Activated CD4-positive, alpha-beta T cell treated with anti-CD3 and anti-CD28 coated beads, Interleukin-2, amount 50 U/mL, for 48 hours (primary cell): ENCODE results near the gene PNPT1.
"Not testable (repeated sequence)": the region's sequence is repeated elsewhere in the genome, so short reads cannot be mapped to it uniquely, and the experiment has no call there.

Source experiments
- DNase-seq, 2 experiments: peaks; one replicate each; pipeline ENCODE4 v3.0.0-alpha.2; 2020

The PNPT1 gene

DNA sequence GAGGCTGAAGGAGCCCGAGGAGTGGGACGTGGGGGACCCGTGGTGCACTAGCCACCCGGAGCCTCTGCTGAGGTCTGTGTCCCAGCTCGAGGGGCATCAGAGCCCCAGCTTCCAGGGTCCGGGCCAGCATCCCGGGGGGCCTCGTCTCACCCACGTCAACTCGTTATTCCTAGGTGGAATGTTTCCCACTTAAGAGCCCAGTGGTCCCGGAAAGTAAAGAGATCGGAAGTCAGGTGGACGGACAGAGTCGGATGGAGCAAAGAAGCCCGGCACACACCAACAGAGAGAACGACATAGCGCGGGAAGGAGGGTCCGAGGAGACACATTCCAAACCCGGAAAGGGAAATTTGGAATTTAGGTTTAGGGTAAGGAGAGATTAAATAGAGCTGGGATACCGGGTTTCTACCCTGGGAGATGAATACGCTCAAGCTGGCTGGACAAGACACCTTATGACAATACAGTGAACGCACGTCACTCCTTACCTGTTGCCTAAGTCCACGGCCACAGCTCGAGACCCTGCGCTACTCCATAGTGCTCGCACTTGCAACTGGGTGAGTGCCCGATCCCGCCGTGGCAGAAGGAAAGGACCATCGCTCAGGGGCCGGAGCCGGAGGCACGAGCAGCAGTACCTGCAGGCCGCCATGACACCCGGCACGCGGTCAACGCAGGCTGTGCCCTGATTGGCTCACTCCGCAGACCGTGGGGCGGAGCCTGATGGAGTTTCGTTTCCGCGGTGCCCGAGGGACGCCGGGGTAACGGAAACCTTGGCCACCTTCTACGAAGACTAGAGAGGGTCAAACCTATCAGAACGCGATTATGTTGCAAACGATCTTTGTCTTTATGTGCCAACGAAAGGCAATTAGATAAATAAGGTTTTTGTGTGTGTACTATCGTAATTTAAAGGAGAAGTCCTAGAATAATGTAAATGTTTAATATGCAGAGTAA, at the start of gene PNPT1:
TSS of gene PNPT1 (minus strand) at position 664 of the 945 bp plus-strand sequence. CDS start at position 643, 21 bp downstream.
- peak; percentile 94 to 96 for DNase-seq

DNA sequence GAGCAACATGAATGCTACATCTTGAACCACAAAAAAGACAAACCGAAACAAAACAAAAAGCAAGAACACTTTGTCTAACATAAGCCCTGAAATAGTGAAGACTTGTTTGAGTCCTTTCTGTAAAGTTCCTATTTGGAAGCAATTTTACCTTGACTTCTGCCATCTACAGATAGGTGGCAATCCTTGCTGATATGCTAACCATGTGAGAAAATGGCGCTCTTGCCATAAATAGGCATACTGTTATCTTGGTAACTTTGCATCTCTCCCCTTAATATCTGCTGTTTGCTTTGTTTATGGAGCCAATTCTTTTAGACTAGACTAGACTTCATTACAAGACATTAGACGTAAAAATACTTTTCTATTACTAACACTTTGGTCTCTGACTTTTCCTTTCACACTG, 49.4 kb upstream of the PNPT1 start:
- DNase-seq = no peak

GRCh38 chr2:55736019-55736536, 42.4 kb upstream of the PNPT1 start:
- DNase-seq = not testable (repeated sequence)

- DNase-seq = no peak
These were observed 41.1 kb upstream of the PNPT1 start for GRCh38 chr2:55734726-55735125.

- no peak for DNase-seq
These were observed 39.7 kb upstream of the PNPT1 start for GRCh38 chr2:55733335-55733734.

DNA sequence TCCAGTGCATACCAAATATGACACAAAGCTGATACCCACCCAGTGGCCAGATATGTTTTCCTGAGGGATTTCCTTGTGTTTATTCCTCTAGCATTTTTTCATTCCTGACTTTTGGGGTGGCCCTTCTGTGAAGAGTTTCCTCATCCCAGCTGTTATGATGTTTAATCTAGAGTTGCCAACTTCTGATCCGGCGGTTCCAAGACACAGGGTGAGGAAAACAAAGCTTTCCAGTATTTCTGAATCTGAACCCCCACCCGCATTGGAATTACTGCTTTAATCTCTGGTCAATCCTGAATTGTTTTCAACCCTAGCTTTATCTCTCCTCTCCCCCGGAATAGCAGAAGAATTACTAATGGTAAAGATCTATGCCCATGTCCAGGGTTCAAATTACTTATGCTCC, 39.2 kb upstream of the PNPT1 start:
- DNase-seq = no peak

DNA sequence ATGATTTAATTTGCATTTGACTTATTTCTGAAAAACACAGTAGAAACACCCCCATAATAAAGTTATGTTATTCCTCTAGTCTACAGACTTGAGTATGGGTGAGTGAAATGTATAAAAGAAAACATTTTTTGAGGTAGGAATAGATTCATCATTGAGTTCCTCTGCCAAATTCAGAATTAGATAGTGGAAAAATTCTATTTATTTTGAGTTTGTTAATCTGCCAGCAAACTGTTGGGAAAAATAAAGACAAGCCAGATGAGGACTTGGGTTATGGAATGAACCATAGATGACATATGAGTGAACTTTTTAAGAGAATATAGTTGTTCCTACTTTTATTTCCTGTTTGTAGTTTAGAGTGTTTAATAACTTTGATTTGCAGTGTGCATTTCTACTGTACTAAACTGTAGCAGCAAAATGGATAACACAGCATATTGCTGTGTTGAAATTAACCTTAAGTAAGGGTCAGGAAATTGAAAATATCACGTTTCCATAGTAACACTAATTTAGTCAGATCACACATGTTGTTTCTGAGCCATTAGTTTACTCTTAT, 35.6 kb upstream of the PNPT1 start:
- no peak for DNase-seq

DNA sequence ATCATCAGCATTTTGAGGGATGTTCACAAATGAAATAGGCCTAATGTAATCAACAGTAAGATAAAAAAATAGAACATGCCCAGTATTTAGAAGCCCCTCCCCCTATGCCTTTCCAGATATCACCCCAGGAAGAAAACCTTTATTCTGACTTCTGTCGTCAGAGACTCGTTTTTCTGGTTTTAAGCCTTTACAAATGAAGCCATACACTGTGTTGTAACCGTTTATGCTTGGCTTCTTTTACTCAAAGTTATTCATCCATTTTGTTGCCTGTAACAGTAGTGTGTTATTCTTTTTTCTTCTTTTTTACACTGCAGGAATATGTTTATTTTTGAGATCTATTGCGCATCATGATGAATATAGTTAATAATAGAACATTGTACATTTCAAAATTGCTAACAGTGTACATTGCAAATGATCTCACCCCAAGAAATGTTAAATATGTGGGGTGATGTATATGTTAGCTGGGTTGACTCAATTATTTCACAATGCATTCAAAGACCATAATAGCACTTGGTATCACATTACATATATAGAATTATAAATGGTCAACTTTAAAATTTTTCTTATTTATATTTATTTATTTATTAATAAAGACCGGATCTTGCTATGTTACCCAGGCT, 28.1 kb upstream of the PNPT1 start:
- DNase-seq = no peak

- DNase-seq = no peak
These were observed 26.8 kb upstream of the PNPT1 start for GRCh38 chr2:55720417-55720816.

GRCh38 chr2:55719852-55720251, 26.2 kb upstream of the PNPT1 start:
- no peak for DNase-seq

DNA sequence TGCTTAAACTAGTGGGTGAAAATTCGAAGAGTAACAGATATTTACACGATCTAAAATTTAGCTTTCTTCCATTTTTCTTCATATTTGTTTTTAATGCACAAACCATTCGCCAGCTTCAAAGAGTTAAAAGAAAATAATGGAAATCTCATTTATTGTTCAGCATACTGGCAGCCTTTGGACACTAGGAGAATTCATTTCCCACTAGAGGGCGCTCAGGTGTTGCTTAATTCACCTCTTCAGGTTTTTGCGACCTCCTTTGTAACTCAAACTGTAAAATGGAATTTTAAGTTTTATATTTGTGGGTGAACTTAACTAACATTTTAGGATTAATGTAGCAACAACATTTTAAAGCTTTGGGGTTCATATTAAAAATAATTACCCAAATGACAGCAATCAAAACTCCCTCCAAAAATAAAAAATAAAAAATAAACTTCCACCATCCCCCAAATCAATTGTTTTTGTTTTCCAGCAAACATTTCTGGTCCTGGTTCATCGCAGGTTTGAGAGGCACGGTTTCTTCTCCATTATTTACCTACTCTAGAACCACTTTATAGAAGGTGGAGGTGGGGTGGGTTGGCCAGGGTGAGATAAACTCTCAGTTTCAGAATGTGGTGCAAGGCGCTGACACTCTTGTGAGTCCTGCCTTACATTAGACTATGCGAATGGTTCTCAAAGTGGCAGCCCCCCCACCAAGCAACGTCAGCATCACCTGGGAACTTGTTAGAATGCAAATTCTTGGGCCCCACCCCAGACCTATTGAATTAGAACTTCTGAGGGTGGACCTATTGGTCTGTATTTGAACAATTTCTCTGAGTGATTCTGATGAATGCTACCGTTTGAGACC, 24.7 kb upstream of the PNPT1 start:
- peak; percentile 10 to 52 for DNase-seq

- no peak for DNase-seq
These were observed 22.0 kb upstream of the PNPT1 start for GRCh38 chr2:55715626-55716025.

GRCh38 chr2:55715178-55715577, 21.5 kb upstream of the PNPT1 start:
- DNase-seq = not testable (repeated sequence)

DNA sequence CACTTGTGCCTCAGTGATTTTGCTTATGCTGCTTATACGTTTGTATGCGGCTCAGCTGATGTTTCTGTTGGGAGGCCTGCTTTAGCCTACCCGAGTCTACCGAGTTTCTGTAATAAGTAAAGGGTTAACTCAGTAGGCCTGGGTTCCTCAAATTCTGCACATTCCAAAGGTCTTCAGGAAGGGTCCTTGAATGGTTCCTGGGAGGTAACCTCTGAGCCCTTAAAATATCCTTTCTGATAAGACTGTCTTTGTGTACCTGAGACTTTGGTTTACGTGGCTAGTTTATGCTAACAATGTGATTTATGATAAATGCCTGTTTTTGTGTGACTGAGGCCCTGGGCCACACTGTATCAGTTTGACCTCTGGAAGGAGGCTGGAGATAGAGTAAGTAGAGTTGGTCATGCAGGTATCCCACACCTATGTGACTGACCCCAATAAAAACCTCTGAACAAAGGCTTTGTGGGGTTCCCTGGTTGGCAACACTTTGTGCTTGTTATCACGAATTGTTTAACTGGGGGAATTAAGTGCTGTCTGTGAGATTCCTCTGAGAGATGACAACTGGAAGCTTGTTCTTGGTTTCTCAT, 18.9 kb upstream of the PNPT1 start:
- no peak for DNase-seq

DNA sequence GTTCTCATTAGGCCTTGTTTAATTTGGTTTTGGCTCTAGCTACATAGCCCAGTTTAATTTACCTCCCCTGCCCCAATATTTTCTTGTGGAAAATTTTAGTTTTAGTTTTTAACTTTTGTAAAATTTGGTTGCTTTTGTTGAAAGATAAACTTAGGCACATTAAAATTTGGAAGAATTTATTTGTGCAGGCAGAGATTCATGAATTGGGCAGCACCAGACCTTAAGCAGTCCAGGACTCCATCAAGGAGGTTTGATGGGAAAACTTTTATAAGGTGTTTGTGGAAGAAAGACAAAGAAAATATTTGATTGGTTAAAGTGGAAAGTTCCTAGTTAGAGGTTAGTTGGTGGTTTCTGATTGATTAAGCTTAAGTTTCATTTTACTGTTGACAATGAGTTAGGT, 16.4 kb upstream of the PNPT1 start:
- no peak for DNase-seq

GRCh38 chr2:55707751-55708150, 14.1 kb upstream of the PNPT1 start:
- no peak for DNase-seq

DNA sequence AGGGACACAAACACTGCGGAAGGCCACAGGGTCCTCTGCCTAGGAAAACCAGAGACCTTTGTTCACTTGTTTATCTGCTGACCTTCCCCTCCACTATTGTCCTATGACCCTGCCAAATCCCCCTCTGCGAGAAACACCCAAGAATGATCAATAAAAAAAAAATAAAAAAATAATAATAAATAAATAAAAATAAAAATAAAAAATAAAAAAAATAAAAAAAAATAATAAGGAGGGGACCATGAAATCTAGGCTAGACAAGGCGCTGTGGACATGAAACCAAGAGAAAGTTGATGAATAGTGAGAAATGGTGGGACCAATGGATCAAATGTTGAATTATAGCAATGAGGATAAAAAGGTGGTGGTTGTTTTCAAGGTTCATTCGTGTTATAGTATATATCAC, 12.6 kb upstream of the PNPT1 start:
- DNase-seq = not testable (repeated sequence)

DNA sequence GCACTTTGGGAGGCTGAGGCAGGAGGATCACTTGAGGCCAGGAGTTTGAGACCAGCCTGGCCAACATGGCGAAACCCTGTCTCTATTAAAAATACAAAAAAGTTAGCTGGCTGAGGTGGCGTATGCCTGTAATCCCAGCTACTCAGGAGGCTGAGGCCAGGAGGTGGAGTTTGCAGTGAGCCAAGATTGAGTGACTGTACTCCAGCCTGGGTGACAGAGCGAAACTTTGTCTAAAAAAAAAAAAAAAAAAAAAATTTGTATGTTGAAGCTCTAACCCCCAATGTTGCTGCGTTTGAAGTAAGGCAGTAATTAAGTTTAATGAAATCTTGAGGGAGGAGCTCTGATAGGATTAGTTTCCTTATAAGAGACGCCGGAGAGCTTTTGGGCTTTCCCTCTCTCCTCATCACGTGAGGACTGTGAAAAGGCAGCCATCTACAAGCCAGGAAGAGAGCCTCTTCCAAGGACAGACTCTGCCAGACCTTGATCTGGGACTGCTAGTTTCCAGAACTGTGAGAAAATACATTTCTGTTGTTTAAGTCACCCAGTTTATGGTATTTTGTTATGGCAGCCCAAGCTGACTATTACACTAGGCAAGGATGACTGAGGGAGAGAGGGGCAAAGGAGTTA, 11.5 kb upstream of the PNPT1 start:
- DNase-seq = no peak

- no peak for DNase-seq
These were observed 9.7 kb upstream of the PNPT1 start for GRCh38 chr2:55703350-55703749.

DNA sequence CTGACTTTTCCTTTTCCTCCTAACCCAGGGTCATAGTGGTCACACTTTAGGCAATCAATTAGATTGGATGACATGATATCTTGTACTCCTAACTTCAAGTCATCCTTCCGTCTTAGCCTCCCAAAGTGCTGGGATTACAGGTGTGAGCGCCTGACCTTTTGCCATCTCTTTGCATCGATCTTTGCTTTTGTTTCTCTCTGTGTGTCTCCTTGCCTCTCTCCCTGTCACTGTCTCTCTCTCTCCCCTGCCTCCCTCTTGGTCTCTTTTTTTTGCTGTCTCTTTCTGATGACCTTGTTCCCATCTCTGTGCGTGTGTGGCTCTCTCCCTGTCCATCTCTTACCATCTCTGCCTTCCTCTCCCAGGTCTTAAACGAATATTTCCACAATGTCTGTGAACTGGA, 904 bp downstream of the PNPT1 start:
- DNase-seq = not testable (repeated sequence)

DNA sequence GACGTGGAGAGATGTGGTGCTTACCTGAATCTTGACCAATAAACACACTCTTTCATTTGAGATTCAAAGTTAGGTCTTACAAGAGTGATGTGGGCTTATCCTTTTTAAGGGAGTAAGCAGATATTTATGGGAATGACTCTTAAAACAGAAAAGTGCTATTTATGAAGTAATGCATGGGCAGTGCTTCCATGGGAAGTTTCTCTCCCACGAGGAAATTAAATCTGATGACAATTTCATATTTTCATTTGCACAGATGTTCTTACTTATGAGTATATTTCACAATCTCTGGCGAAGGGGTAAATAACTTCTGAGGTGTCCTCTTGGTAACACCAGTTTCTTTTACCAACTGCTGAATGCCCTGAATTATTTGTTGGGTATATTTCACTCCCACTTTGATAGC, 21.0 kb downstream of the PNPT1 start:
- DNase-seq = no peak

- DNase-seq = no peak
These were observed 24.7 kb downstream of the PNPT1 start for GRCh38 chr2:55668956-55669355.
